OCI-LY1 (cell line): ENCODE data around the gene LILRB4.

Experiments
- CTCF ChIP-seq: fragments of 200-600 bp; sonication (generic), shearing (Covaris generic); IDR thresholded peaks from 2 replicates; pipeline ENCODE4 v1.5.1; 2017; ENCODE audit warnings: mild to moderate bottlenecking, antibody characterized with exemption, low read length, moderate library complexity, mixed read lengths
- EZH2 ChIP-seq: fragments of 200-600 bp; sonication (generic), shearing (Covaris generic); IDR thresholded peaks from 2 replicates; pipeline ENCODE4 v1.8.0; 2017; ENCODE audit warnings: borderline replicate concordance, mixed run types, mild to moderate bottlenecking, antibody characterized with exemption, low read length, moderate library complexity, mixed read lengths

GRCh38 chr19:54692298-54692615 lies 29.5 kb downstream of the LILRB4 start:
- TF ChIP-seq CTCF (no peak), EZH2 (no peak)
